ENCODE data around the gene CBS.

CBS gene

GRCh38 chr21:43023175-43023574 lies 52.5 kb downstream of the CBS start:
- in situ Hi-C loops (cut with HindIII; ENCODE audit: low pct_ligation_motif_present, low sequenced_read_pairs): no loop called here
- TF ChIP-seq, protein P1, sequence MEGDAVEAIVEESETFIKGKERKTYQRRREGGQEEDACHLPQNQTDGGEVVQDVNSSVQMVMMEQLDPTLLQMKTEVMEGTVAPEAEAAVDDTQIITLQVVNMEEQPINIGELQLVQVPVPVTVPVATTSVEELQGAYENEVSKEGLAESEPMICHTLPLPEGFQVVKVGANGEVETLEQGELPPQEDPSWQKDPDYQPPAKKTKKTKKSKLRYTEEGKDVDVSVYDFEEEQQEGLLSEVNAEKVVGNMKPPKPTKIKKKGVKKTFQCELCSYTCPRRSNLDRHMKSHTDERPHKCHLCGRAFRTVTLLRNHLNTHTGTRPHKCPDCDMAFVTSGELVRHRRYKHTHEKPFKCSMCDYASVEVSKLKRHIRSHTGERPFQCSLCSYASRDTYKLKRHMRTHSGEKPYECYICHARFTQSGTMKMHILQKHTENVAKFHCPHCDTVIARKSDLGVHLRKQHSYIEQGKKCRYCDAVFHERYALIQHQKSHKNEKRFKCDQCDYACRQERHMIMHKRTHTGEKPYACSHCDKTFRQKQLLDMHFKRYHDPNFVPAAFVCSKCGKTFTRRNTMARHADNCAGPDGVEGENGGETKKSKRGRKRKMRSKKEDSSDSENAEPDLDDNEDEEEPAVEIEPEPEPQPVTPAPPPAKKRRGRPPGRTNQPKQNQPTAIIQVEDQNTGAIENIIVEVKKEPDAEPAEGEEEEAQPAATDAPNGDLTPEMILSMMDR (IDR thresholded peaks at IDR 0.05; ENCODE audit: low read depth, low read length, missing control alignments): no peak
- H3K27ac ChIP-seq: no peak overlapping the region
- no peak overlapping the region for H3K4me3 ChIP-seq (ENCODE audit: low read depth, low read length)
- peaks cover 2% of the 10 kb centered on the region for H3K36me3 ChIP-seq (replicated peaks)
- no peak for DNase-seq
- no peaks in the 10 kb centered on the region for H3K27me3 ChIP-seq (replicated peaks)

DNA sequence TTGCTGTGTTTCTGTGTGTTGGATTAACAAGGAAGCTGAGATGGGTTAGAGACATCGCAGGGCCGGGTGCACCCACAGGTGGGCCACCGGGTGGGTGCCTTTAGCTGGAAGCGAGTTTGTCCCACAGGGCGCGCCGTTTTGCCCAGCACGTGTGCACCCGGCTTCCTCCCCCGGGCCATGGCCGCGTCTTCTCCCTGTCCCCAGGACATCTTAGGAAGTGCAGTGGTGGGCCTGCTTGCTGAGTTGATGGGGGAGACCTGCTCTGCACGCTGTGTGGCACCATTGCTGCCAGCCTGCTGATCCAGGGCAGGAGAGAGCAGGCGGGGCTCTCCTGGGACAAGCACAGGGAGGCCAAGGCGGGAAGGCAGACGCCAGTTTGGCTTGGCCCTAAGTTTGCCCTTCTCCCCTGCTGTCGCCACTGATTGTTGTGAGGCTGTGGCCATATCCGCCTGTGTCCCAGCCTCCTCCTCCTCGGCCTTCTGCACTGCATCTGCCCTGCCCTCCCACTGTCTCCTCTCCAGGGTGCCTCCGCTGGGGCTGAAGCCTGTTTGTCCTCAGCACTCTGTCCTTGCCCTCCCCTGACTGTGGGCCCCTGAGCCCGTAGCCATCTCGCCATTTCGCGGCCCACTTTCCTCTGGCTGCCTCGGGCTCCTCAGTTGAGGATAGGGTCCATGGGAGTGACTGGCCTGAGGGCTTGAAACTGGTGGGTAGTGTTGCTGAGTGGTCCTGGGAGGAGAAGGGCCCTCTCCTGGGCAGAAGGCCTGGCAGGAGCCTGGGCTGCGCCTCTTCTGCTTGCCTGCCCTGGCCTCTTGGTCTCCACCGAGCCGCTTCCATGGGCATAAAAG lies 53.7 kb downstream of the CBS start:
- no peaks in the 10 kb centered on the region for H3K27me3 ChIP-seq (replicated peaks)
- no peak for DNase-seq
- H3K27ac ChIP-seq: no peak overlapping the region
- H3K4me3 ChIP-seq (ENCODE audit: low read depth, low read length): no peak overlapping the region
- H3K36me3 ChIP-seq (replicated peaks): peaks cover 2% of the 10 kb centered on the region
- in situ Hi-C loops (cut with HindIII; ENCODE audit: low pct_ligation_motif_present, low sequenced_read_pairs): no loop called here
- TF ChIP-seq, protein P1 (IDR thresholded peaks at IDR 0.05; ENCODE audit: low read depth, low read length, missing control alignments): no peak

- TF ChIP-seq, protein P1 (IDR thresholded peaks at IDR 0.05; ENCODE audit: low read depth, low read length, missing control alignments): no peak
- no peaks in the 10 kb centered on the region for H3K27me3 ChIP-seq (replicated peaks)
- H3K36me3 ChIP-seq (replicated peaks): peaks cover 2% of the 10 kb centered on the region
- in situ Hi-C loops (cut with HindIII; ENCODE audit: low pct_ligation_motif_present, low sequenced_read_pairs): no loop called here
- H3K4me3 ChIP-seq (ENCODE audit: low read depth, low read length): no peak overlapping the region
- DNase-seq: no peak
- no peak overlapping the region for H3K27ac ChIP-seq
These were observed 54.4 kb downstream of the CBS start for GRCh38 chr21:43021191-43021590.

DNA sequence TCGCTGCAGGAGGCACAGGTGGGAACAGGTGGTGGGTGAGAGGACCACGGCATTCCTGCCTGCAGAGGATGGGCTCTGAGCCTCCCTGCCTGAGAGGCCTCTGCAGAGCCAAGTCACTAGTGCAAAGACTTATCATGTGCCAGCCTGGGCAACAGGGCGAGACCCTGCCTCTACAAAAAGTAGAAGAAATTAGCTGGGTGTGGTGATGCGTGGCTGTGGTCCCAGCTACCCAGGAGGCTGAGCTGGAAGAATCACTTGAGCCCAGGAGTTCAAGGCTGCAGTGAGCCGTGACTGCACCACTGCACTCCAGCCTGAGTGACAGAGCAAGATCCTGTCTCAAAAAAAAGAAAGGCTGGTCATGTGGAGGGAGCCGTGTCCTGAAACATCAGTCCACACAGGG lies 54.9 kb downstream of the CBS start:
- Histone ChIP-seq H3K4me3 (ENCODE audit: low read depth, low read length) (no peak overlapping the region), H3K27me3 (replicated peaks) (no peaks in the 10 kb centered on the region), H3K27ac (no peak overlapping the region), H3K36me3 (replicated peaks) (peaks cover 2% of the 10 kb centered on the region)
- in situ Hi-C loops (cut with HindIII; ENCODE audit: low pct_ligation_motif_present, low sequenced_read_pairs): no loop called here
- no peak for DNase-seq
- TF ChIP-seq, protein P1 (IDR thresholded peaks at IDR 0.05; ENCODE audit: low read depth, low read length, missing control alignments): no peak

GRCh38 chr21:43020177-43020576 lies 55.5 kb downstream of the CBS start:
- in situ Hi-C loops (cut with HindIII; ENCODE audit: low pct_ligation_motif_present, low sequenced_read_pairs): no loop called here
- H3K36me3 ChIP-seq (replicated peaks): peaks cover 2% of the 10 kb centered on the region

More at GRCh38 chr21:43020177-43020576, 55.5 kb downstream of the CBS start:
- no peak overlapping the region for H3K27ac ChIP-seq
- no peaks in the 10 kb centered on the region for H3K27me3 ChIP-seq (replicated peaks)
- no peak overlapping the region for H3K4me3 ChIP-seq (ENCODE audit: low read depth, low read length)
- TF ChIP-seq, protein P1 (IDR thresholded peaks at IDR 0.05; ENCODE audit: low read depth, low read length, missing control alignments): no peak
- DNase-seq: no peak
